MM.1S (cell line): ENCODE data around the gene PRRX2.

ENCODE experiments used
- EZH2 ChIP-seq: fragments of 300-600 bp; sonication (generic); optimal IDR thresholded peaks from 2 replicates; pipeline ENCODE3; 2017; ENCODE audit warnings: low read depth, mild to moderate bottlenecking, antibody characterized with exemption, low read length, mixed read lengths
- EZH2phosphoT487 ChIP-seq: fragments of 300-600 bp; sonication (generic); IDR thresholded peaks from 2 replicates; pipeline ENCODE4 v1.6.1; 2018; ENCODE audit warnings: antibody characterized with exemption, low read length
- TF ChIP-seq, protein P1 (sequence below): fragments of 300-600 bp; sonication (generic); IDR thresholded peaks from 2 replicates; pipeline ENCODE4 v1.5.1; 2016; ENCODE audit warnings: antibody characterized with exemption, low read length, mixed read lengths

GRCh38 chr9:129768486-129768885, 103.0 kb downstream of the PRRX2 start:
- TF ChIP-seq, protein P1, sequence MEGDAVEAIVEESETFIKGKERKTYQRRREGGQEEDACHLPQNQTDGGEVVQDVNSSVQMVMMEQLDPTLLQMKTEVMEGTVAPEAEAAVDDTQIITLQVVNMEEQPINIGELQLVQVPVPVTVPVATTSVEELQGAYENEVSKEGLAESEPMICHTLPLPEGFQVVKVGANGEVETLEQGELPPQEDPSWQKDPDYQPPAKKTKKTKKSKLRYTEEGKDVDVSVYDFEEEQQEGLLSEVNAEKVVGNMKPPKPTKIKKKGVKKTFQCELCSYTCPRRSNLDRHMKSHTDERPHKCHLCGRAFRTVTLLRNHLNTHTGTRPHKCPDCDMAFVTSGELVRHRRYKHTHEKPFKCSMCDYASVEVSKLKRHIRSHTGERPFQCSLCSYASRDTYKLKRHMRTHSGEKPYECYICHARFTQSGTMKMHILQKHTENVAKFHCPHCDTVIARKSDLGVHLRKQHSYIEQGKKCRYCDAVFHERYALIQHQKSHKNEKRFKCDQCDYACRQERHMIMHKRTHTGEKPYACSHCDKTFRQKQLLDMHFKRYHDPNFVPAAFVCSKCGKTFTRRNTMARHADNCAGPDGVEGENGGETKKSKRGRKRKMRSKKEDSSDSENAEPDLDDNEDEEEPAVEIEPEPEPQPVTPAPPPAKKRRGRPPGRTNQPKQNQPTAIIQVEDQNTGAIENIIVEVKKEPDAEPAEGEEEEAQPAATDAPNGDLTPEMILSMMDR, result no peak
- TF ChIP-seq EZH2, result no peak
- TF ChIP-seq EZH2phosphoT487, result no peak
